Measurements from ENCODE around the gene GFER. TPM values are rescaled to one million over a fixed set of nuclear protein-coding genes. Genes with fewer than 3 reads are reported as not detected.
"Not testable (repeated sequence)": the region's sequence is repeated elsewhere in the genome, so short reads cannot be mapped to it uniquely, and the experiment has no call there.

The GFER gene
- total RNA-seq, 2 experiments from 2014 or later = 39.1 to 43.3 TPM

DNA sequence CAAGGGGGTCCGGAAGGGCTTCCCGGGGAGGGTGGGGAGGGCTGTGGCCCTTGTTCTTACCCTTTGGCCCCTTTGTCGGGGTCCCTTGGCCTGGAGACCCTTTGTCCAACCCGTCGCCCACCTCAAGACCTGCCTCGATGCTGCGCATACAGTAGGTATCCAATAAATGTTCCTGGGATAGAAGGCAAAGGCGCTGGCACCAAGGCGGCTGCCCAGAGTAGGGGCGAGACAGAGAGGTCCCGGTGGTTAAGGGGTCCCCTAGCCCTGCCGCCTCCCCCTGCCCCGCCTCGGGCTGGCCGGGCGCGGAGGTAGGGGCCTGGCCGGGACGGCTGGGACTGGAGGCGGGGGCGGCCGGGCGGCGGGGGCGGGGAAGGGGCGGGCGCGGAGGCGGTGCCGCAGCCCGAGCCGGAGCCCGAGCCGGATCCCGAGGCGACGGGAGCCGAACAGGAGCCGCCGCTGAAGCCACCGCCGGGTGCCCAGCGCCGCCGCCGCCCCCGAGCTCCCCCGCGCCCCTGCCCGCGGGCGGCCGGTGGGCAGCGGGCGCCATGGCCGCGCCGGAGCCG, 42.5 kb downstream of the GFER start, which contains the start of gene NHERF2:
NHERF2 (plus strand) TSS at position 442 of the 563 bp plus-strand sequence; CDS start at position 546, 104 bp downstream.
- ChIA-PET CTCF (interaction anchor here (1.5 to 1.8 kb wide), 2 partner anchors 21 to 114 kb away, joined by 7 to 13 read pairs; partner anchors contain the start of genes NTHL1 and TSC2), POLR2A (interaction anchor here (0.6 kb wide), 1 partner anchor 648 kb away, joined by 3 read pairs; no protein-coding TSS in a partner anchor)

DNA sequence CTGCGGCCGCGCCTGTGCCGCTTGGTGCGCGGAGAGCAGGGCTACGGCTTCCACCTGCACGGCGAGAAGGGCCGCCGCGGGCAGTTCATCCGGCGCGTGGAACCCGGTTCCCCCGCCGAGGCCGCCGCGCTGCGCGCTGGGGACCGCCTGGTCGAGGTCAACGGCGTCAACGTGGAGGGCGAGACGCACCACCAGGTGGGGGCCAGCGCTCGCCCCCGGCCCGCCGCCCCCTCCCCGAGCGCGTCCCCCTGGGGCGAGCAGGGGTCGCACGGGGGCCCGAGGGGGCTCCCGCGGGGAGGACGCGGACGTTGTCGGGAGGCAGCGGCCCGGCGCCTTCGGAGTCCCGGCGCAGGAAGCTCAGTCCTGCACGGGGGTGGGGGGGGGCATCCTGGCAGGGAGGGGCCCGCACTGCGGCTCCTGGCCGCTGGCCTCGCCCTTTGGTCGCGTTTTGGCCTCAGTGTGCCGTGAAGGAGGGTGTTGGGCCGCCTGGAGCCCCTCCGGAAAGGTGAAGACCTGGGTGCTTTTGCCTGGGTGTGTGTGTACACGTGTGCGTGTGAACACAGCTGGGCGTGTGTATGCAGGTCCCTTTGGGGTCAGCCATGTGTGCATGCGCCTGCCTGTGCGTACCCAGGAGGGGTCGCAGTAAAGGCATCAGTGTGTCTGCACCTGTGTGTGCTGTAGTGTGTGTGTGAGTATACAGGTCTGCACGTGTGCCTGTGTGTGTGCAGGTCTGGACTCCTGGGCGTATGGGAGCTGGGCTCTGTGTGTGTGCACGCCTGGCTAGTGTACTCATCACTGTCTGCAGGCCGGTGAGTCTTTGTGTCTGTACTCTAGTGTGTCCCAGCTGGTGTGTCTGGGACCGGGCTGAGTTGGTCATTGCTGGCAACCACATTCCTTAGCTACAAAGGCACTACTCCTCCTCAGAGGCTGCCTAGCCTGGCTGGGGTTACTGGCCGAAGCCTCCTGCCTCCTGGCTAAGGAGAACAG, 43.3 kb downstream of the GFER start:
- CTCF ChIA-PET = interaction anchor here (1.5 to 1.8 kb wide), 2 partner anchors 20 to 113 kb away, joined by 7 to 13 read pairs; partner anchors contain the start of genes NTHL1 and TSC2
- POLR2A ChIA-PET = interaction anchor here (0.6 kb wide), 1 partner anchor 649 kb away, joined by 3 read pairs; no protein-coding TSS in a partner anchor

DNA sequence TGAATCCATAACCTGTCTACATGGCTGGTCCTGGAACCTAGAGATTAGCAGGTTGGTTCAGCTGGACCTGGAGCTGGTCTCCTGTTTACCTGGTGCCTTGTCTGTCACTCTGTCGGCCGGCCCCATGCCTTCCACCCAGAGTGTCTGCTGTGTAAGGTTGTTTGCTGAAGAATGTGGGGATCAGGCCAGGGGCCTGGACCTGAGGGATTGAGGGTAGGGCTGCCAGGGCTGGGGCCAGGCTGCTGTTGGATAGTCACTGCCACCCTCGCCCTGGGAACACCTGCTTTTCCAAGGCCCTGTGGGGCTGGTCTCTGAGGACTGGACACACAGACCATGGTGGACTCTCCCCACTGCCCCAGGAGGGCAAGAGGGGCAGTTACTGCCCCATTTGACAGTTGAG, 44.2 kb downstream of the GFER start:
- ChIA-PET CTCF (interaction anchor here (1.5 to 1.8 kb wide), 2 partner anchors 19 to 112 kb away, joined by 7 to 13 read pairs; partner anchors contain the start of genes NTHL1 and TSC2), POLR2A (no interaction called here)

DNA sequence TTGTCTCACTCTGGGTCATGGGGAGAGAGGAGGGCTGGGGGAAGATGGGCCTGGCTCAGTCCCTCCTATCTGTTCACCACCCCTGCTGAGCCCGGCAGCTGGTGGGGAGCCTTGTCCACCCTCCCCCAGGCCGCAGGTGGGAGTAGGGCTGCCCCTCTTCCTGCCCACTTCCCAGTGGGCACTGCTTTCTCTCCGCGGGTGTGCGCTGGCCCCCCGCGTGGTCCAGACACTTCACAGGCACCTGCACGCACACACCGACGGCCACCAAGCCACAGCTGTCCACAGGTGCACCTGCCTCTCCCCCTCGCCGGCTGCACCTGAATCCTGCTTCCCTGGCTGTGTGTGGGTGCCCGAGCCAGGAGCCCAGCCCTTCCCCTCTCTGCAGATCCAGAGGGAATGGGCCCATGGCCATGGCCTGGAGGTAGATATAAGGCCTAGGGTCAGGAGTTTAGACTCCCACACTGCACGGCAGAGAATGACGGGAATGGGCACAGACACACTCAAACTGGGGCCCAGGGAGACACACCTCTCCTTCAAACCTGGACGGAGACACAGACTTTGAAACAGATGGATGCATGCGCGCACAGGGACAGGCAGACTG, 44.7 kb downstream of the GFER start:
- ChIA-PET POLR2A (no interaction called here), CTCF (no interaction called here)

DNA sequence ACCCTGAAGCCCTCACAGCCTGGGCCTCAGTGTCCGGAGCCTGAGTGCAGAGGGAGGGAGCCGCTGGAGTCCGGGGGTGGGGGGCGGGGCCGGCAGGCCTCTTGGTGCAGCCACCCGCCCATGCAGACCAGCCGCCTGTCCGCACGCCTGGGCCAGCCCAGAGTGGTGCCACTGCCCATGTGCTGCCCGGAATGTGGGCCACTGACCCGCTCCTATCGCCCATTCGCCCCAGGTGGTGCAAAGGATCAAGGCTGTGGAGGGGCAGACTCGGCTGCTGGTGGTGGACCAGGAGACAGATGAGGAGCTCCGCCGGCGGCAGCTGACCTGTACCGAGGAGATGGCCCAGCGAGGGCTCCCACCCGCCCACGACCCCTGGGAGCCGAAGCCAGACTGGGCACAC, 45.4 kb downstream of the GFER start:
- POLR2A ChIA-PET = no interaction called here
- CTCF ChIA-PET = no interaction called here

DNA sequence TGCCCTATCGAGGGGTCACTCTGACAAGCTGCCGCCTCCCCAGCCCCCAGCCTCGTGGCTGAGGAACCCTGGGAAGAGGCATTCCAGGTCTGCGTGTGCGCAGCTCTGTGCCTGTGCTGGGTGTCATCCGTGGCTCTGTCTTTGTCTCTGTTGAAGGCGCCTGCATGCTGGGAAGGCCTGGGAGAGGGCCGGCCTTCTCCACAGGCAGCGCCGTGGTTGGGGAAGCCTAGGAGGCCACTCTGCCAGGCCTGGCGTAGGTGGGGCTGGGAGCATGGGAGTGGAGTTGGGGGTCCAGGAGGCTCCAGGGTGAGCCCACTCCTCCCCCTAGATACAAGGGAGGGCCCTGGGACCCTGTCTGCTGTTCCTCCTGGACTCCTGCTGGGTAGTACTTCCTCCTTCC, 46.0 kb downstream of the GFER start:
- ChIA-PET CTCF (interaction anchor here (0.7 to 1.3 kb wide), 2 partner anchors 18 to 122 kb away, joined by 3 to 7 read pairs; partner anchors contain the start of genes NTHL1 and TSC2), POLR2A (interaction anchor here (0.6 kb wide), 1 partner anchor 67 kb away, joined by 4 read pairs; no protein-coding TSS in a partner anchor)

DNA sequence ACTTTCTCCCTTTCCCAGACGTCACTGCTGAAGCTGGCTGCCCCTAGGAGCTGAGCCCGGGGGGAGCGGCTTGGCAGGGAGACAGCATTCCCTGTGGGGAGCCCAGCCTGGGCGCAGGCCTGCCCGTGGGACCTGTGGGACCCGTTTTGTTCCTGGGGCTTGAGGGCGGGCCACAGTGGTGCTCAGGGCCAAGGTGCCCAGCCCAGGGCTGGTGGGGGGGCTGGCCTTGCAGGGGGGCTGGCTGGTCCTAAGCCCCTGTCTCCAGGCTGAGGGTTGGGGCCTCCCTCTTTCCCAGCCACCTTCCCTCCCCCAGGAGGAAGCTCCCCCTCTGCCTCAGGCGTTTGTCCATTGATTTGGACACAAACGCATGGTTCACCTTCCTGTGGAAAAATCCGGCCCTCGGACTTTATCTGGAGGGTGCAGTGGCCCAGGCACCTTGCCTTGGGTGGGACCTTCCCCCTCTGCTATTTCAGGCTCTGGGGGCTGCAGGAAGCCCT, 47.1 kb downstream of the GFER start:
- ChIA-PET POLR2A (no interaction called here), CTCF (interaction anchor here (1.3 kb wide), 1 partner anchor 16 kb away, joined by 7 read pairs; the partner anchor contains the start of genes NTHL1 and TSC2)

DNA sequence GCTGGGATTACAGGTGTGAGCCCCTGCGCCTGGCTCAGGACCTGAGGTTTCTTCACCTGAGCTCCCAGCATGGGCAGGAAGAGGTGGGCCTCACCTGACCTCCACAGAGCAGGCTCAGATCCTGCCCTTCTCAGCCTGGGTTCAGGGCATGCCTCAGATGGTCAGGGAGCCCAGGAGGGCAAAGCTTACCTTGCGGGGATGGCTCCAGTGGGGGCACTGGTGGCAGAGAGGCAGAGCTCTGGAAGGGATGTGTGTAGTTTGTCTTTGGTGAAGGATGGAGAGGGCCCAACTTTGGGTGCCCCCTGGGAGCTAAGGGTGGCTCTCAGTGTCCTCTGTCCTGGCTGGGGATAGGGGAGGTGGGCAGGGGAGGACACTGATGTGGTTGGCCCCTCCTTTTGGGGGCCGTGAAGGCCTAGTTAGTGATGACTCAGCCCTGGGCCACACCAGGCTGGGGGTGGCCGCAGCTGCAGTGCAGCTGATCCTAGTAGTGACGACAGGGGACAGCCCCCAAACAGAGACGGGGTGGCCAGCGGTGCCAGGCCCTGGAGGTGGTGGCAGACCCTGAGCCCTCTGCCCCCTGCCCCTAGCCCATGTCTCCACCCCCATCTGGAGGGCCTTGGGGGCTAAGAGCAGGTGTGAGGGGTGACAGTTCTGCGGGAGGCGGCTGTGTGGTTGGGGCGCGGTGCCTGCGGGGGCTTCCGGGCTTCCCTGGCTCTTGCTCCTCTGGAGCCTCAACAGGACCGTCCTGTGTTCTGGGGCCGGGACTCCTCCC, 48.5 kb downstream of the GFER start:
- POLR2A ChIA-PET = no interaction called here
- CTCF ChIA-PET = interaction anchor here (0.7 to 1.1 kb wide), 2 partner anchors 108 to 115 kb away, joined by 3 read pairs; no protein-coding TSS in a partner anchor

DNA sequence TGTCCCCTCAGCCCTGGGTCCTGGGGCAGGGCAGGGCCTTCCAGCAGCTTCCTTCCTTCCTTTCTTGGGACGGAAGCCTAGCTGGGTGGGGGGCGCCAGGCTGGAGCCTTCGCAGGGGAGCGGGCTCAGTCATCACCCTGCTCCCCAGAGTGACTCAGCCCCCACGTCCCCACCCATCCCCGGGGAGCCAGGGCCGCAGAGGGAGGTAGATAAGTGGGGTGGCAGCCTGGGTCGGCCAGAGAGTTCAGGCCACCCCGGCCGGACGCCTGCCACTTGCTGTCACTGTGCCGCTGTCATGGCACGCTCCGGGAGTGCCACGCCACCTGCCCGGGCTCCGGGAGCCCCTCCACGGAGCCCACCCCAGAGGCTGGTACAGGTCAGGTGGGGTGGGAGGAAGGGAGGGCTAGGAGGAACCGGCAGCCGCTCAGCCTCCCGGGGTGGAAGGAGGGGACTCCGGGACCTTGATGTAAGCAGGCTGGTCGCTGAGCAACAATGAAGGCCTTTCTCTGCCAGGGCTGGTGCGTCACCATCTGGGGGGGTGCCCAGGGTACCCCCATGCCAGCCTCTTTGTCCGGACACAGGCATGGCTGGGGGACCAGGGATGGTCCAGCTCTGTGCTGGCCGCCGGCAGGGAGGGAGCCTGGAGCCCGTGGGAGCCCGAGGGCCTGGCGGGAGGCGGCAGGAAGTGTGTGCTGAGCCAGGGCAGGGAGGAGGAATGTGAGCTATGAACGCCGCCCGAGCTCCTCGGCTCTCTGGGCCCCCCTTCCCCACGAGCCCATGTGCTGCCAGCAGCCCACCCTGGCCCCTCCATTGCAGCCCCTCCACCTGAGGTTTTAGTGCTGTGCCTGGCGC, 49.3 kb downstream of the GFER start:
- POLR2A ChIA-PET = no interaction called here
- CTCF ChIA-PET = no interaction called here

DNA sequence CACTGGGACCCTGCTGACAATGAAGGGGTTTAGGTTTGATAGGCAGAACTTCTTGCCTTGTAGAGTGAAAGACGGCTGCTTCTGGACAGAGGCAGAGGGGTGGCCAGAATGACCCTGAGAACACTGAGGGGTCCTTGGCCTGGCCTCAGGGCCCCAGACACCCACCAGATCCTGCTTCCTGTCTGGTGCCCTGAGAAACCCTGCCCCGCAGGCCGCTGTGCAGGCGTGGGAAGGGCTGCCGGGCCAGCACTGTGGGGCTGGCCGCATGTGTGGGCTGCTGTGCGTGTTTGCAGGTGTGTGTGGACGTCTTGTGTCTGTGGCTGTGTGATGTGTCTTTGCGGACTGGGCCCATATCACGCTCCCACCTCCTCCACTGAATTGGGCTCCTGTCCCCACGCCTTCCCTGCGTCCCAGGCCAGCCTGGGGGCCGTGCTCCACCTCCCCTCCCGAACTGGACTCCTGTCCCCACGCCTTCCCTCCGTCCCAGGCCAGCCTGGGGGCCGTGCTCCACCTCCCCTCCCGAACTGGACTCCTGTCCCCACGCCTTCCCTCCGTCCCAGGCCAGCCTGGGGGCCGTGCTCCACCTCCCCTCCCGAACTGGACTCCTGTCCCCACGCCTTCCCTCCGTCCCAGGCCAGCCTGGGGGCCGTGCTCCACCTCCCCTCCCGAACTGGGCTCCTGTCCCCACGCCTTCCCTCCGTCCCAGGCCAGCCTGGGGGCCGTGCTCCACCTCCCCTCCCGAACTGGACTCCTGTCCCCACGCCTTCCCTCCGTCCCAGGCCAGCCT, 50.1 kb downstream of the GFER start:
- CTCF ChIA-PET, POLR2A ChIA-PET: not testable (repeated sequence)

DNA sequence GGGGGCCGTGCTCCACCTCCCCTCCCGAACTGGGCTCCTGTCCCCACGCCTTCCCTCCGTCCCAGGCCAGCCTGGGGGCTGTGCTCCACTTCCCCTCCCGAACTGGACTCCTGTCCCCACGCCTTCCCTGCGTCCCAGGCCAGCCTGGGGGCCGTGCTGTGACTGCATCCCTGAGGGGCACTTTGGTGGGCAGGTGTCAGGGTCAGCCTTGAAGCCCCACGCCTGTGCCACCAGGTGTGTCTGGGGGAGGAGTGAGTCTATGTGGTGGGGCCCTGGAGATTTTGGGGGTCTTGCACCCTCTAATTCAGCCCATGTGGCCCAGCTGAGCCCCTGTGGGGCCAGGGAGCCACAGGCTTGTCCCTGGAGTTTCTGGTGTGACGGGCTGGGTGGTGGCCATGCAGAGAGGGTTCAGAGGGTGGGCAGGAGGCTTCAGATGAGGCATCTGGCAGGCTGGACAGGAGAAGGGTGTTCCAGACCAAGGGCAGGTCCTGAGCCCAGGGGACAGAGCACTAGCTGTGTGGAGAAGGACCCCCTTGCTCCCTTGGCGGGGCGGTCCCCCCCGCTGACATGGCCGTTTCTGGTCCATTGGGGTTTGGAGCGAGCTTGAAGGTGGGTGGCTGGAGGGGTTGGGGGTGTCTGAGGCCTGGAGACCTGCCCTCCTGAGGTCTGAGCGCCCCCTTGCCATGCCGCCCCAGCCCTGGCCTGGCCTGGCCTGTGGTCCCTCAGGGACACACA, 50.9 kb downstream of the GFER start:
- ChIA-PET CTCF (no interaction called here), POLR2A (no interaction called here)

DNA sequence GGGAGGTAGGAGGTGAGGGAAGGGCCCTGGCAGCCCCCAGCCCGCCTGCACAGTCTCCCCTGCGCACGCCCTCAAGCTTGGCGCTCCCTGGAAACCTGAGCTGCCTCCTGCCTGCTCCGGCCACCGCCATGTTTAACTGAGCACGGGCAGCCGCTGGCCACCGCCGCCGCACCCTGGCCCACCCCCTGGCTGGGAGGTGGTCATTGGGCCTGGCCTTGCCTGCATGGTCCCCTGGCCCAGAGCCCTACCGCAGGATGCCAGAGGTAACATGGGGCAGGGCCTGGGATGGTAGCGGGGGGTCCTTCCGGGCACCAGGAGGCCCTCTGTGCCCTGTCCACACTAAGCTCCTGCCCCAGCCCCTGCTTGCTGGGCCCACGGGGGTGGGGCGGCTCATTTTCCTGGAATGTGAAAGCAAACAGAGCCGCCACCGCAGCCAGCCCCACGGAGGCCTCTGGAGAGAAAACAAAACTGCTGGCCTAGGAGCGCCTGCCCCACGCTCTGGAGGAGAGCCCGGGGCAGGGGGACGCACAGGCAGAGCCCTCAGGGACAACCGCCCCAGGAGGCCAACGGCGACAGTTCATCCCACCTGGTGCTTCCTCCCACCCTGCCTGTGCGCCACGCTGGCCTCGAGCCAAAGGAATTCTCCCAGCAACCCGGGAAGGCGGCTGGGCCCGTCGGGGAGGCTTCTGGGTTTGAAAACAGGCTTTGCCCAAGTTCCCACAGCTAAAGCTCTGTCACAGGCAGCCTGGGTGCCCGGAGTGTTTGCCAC, 51.6 kb downstream of the GFER start:
- CTCF ChIA-PET = no interaction called here
- POLR2A ChIA-PET = no interaction called here

DNA sequence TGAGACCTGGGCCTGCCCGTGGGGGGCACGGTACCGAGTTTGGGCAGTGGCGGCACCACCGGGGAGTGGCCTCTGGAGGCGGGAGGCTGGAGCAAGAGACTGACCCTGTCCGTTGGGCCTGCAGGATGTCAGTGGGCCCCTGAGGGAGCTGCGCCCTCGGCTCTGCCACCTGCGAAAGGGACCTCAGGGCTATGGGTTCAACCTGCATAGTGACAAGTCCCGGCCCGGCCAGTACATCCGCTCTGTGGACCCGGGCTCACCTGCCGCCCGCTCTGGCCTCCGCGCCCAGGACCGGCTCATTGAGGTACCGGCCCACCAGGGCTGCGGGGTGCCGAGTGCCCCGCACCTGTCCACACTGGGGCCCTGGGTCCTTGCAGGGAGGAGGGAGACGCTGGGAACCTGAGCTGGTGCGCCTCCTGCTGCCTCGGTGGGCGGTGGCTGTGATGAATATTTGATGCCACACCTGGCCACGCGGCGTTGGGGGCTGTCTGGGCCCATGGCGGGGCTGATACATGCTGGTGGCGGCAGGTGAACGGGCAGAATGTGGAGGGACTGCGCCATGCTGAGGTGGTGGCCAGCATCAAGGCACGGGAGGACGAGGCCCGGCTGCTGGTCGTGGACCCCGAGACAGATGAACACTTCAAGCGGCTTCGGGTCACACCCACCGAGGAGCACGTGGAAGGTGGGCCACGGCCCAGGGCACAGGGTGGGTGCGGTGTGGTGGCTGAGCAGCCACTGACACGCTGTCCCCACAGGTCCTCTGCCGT, 52.4 kb downstream of the GFER start:
- POLR2A ChIA-PET = no interaction called here
- CTCF ChIA-PET = interaction anchor here (1.3 kb wide), 1 partner anchor 10 kb away, joined by 3 read pairs; no protein-coding TSS in a partner anchor

DNA sequence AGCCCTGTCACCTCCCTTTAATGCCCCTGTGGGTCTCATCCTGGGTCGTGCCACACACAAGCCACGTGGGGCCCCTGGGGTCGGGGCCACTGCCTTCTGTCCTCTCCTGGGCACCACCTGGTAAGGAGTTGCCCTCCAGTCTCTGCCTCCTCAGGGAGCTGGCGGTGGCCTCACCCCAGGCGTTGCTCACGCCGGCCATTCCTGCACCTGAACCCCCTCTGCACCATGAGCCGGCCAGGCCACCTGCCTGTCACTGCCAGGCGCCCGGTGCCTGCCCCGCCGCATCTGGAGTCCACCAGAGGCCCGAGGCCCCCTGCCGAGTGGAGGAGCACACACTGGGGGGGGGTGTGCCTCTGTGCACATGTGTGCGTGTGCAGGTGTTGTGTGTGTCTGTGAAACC, 53.1 kb downstream of the GFER start:
- POLR2A ChIA-PET = no interaction called here

More for the DNA sequence above, 53.1 kb downstream of the GFER start:
- CTCF ChIA-PET = interaction anchor here (1.3 kb wide), 1 partner anchor 10 kb away, joined by 3 read pairs; no protein-coding TSS in a partner anchor

Data from activated CD8-positive, alpha-beta memory T cell treated with anti-CD3 and anti-CD28 coated beads for 36 hours (primary cell).